ENCODE results near the gene PKLR.

Gene PKLR

DNA sequence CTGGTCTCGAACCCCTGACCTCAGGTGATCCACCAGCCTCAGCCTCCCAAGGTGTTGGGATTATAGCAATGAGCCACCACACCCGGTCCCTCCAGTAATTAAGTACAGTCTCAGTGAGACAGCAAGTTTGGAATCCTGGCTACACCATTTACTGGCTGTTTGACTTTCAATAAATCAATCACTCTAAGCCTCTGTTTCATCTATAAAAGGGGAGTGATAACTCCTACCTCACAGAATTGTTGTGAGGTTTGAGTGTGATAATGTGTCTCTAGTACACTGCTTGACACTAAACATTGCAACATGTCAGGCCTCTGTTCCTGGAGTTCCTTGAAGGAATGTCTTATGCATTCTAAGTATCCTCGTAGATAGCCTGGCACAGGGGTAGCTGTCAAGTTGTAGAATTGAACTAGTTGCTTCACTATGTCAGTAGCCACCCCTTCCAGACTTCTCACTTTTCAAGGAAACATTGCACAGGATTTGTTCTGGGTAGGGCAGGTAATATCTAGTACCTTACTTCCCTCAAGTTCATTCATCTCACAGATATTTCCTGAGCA lies 58.4 kb downstream of the PKLR start:
- no peak overlapping the region for H3K27ac ChIP-seq
- TF ChIP-seq, protein P1, sequence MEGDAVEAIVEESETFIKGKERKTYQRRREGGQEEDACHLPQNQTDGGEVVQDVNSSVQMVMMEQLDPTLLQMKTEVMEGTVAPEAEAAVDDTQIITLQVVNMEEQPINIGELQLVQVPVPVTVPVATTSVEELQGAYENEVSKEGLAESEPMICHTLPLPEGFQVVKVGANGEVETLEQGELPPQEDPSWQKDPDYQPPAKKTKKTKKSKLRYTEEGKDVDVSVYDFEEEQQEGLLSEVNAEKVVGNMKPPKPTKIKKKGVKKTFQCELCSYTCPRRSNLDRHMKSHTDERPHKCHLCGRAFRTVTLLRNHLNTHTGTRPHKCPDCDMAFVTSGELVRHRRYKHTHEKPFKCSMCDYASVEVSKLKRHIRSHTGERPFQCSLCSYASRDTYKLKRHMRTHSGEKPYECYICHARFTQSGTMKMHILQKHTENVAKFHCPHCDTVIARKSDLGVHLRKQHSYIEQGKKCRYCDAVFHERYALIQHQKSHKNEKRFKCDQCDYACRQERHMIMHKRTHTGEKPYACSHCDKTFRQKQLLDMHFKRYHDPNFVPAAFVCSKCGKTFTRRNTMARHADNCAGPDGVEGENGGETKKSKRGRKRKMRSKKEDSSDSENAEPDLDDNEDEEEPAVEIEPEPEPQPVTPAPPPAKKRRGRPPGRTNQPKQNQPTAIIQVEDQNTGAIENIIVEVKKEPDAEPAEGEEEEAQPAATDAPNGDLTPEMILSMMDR (conservative IDR thresholded peaks at IDR 0.05) = no peak

DNA sequence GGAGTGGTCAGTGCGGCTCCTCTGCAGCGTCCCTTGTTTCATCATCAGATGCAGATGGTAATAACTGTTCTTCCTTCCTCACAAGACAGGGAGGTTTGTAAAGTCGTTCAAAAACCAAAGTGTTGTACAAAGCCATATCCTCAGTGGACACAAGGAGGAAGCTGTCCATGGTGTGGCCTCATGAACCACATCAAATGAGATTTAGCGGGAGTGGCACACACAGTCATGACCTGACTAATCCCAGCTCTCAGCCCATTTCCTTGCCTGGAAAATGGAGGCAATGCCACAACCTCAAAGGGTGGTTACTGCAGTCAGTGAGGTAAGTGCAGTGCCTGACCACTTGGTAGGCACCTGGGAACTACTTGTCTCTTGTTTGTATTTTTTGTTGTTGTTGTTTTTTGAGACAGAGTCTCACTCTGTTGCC lies 59.4 kb downstream of the PKLR start:
- TF ChIP-seq, protein P1 (conservative IDR thresholded peaks at IDR 0.05) = no peak
- peak overlapping the region; percentile 35 for H3K27ac ChIP-seq

DNA sequence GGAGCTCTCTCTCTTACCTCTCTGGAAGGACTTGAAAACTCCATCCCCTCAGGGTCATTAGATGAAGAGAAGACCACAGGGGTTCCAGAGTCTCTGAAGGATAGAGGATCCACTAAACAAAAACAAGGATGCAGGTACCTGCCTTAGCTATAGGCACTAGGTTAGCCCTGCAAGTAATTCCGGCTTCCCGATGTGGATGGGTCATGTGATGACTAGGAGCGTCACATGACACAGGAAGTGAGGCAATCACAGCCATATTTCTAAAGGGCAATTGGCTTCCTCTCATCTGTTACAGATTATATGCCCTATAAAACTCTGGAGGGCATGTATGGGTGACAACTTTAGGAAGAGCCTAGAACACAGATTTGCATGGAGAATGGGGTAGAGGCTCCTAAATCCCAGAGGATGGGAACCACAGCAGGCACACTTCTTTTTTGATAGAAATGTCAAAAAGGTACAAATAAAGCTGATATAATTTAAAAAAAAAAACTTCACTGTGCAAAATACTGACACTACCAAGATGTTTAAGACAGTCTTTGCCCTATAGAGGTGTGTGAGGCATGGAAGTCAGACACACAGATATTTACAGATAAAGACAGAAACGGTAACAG lies 60.1 kb downstream of the PKLR start:
- TF ChIP-seq, protein P1 (conservative IDR thresholded peaks at IDR 0.05) = no peak
- peak overlapping the region; percentile 35 for H3K27ac ChIP-seq

Data from VCaP (cell line).